ENCODE results near the gene CERKL.
A peak's percentile ranks its signal among the peaks of the same experiment; 100 is the strongest.
"Not testable (repeated sequence)": the region's sequence is repeated elsewhere in the genome, so short reads cannot be mapped to it uniquely, and the experiment has no call there.

The CERKL gene

GRCh38 chr2:181656450-181657291 lies at the start of gene CERKL:
Gene CERKL (minus strand): TSS chr2:181657105. CDS start chr2:181657006, 99 bp downstream.
- DNase-seq, result no peak

- DNase-seq, result not testable (repeated sequence)
Measured at GRCh38 chr2:181702519-181702918, 45.6 kb upstream of the CERKL start.

- no peak for DNase-seq
Measured at GRCh38 chr2:181698223-181698622, 41.3 kb upstream of the CERKL start.

- no peak for DNase-seq
Measured at GRCh38 chr2:181697571-181697970, 40.7 kb upstream of the CERKL start.

DNA sequence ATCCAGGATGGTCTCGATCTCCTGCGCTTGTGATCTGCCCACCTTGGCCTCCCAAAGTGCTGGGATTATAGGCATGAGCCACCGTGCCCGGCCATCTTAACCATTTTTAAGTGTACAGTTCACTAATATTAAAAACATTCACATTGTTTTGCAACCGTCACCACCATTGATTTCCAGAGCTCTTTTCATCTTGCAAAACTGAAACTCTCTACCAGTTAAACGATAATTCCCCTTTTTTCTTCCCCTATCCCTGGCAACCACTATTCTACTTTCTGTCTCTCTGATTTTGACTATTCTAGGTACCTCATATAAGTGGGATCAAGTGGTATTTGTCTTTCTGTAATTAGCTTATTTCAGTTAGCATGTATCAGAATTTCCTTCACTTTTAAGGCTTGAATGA lies 40.2 kb upstream of the CERKL start:
- DNase-seq, result no peak

DNA sequence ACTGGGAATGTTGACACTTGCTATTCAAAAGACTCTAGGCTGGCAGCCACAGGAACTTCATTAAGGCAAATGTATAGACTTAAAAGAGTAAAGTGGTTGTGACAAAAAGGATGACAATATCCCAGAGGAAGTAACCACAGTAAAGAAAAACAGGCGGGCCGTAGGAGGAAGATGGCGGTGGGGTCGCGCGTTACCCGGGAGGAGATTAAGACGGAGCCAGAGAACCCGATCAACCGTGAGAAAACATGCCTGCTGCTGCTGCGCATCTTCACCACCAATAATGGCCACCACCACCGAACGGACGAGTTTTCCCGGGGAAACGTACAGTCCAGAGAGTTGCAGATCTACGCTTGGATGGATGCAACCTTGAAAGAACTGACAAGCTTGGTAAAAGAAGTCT lies 37.4 kb upstream of the CERKL start:
- DNase-seq, result no peak

GRCh38 chr2:181690860-181691259 lies 34.0 kb upstream of the CERKL start:
- DNase-seq, result no peak

DNA sequence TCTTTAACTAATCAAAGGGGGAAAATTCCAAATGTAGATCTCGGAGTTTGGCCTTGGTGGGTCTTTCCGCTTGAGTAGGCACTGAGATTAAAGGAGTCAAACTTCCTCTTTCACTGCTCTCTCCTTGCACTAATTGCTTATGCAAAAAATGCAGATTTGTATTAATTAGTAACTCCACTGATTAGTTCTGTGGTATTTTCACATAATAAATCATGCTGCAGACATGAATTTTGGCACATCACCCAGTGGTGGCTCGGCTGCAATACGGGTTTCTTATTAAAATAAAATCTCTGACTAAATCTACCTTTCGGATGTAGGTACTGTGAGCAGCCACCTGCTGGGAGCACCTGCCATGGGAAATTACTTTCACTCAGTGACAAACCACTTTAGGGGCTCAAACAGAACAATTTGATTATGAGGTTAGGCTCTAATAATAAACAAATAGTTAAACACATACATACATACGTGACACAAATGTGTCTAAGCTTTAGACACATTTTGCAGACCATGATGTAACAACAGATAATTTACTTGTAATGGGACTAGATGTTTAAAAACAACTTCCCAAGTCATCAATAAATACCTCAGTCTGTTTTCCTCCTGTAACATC lies 29.8 kb upstream of the CERKL start:
- DNase-seq, result no peak

DNA sequence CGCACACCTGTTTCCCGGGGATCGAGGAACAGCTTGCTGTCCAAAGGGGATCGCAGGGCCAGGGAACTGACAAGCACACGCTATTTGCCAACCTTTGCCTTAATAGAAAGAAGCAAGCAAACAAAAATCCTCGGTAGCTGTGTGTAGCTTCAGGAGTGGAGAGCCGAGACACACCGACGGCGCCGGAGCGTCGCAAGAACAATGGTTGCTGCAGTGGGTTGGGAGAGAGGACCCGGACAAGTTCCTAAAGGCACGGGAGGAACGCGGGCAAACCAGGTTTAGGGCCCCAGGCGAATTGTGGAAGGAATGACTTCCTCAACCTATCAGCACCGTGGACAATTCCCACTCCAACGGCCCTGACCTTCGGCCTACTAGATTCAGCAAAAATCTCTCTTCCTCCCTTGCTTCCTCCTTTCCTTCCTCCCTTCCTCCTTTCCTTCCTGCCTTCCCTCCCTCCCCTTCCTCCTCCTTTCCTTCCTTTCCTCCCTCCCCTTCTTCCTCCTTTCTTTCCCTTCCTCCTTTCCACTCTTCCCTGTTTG lies 28.3 kb upstream of the CERKL start:
- DNase-seq, result no peak

- no peak for DNase-seq
Measured at GRCh38 chr2:181684454-181685149, 27.7 kb upstream of the CERKL start.

DNA sequence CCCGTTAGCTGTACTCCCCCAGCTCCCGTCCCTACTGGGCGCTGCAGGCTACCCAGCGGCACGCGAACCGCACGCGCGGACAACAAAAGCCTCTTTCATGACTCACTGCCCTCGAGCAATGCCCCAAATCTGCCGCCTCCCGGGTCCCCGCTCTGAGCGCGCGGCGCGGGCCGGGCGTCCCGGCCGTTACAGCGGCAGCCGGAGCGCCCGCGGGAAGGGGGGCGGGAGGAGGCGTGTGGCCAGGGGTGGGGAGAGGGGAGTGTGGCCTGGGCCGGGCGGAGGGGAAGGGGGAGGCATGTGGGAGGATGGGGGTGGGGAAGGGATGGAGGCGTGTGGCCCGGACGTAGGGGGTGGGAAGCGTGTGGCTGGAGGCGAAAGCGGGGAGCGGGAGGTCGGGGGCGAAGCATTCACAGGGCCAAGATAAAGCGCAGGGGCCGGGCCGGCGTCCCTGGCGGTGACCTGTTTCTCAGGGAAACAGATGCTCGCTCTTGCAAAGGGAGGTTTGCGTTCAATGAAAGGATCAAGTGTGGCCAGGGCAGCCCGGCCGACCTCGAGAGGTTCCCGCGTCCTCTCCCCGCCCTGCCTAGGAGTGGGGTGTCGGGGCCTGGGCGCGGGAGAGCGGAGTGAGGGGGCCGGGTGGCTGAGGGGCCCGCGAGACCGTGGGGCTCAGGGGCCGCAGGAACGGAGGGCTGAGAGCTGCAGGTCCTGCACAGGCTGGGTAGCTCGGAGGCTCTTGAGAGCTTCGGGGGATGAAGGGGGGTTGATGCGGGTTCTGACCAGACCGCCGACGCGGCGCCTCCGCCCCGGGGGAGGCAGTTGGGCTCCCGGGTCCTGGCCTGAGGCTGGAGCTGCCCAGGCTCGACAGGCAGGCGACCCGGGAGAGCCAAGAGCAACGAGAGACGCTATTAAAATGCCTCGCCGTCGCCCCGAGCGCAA lies 26.9 kb upstream of the CERKL start:
- DNase-seq, result peak; percentile 16

- DNase-seq, result no peak
Measured at GRCh38 chr2:181682795-181683517, 26.1 kb upstream of the CERKL start.

DNA sequence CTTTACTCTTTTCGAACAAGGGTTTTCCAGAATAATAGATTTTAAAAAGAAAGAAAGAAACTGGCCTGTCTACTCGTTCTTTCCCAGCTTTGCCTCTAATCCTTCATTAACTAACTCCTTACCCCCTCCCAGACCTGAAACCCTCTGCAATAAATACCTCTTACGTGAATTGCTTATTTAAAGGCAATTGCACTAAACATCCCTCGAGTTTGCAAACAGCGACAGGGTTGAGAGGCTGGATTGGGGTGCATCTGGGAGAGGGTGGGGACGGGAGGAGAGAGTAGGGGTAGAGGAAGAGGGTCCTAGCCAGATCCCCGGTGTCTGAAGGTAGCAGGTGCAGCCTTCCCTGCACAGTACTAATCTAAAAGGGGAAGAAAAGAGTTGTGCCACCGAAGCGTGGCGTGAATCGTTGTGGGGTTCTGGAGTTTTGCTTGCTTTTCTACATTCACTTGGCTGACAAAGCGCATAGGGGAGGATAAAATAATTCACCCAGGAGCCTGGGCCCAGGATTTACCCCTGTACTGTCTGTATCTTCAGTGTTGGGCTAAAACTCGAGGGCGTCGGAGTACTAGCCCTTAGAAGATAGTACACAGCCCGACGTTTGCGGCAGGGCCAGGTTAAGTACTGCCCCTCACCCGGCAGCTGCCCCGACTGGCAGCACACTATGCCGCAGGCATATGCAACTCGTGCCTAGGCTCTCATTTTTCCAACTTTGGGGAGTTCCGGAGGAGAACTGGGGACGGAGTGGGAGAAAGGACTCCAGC lies 25.3 kb upstream of the CERKL start:
- no peak for DNase-seq

DNA sequence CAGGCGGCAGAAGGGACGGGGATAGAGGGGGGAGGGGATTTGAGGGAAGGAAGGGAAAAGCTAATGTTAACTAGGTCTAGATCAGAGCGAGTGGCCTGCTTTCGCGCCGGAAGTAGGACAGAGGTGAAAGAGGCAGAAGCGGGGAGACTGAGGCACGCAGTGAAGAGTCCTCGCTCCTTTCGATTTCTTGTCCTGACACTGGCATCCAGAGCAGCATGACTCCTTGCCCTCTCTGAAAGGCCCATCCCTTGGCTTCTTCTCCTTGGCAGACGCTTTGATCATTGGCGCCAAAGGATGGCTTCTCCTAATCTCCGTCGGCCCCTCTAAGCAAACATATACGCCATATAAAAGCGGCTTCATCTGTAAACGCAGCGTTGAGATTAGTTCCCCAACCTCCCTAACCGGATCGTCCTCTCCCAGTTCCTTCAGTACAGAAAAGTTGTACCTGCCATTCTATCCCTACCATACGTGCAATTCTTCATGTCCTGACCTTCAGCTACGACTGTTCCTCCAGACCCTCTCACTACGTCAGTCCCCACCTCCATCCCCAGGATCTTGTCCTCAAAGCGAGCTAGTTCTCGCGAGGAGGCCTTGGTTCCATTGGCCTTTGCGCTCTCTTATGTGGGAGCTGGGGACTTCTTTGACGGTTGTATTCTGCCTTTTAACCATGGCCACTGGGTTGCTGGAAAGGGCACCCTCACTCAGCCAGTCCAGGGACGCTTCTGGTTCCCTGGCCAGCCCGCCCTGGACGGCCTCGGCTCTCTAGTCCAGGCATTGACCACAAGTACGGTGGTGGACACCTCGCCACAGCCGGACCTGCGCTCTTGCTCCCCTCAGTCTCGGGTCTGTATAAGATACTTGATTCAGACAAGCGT lies 24.3 kb upstream of the CERKL start:
- DNase-seq, result no peak

GRCh38 chr2:181680055-181680936 lies 23.4 kb upstream of the CERKL start, which contains the start of gene NEUROD1:
Gene NEUROD1 (minus strand): TSS chr2:181680517. CDS start chr2:181678860, 1,657 bp downstream.
- DNase-seq, result peak; percentile 5

GRCh38 chr2:181679544-181679979 lies 22.7 kb upstream of the CERKL start:
- no peak for DNase-seq

GRCh38 chr2:181678861-181679543 lies 22.1 kb upstream of the CERKL start:
- no peak for DNase-seq

Measured in NCI-H226 (cell line).